WI38 (cell line): ENCODE data around the gene B3GALT2.

Source experiments
- H3K4me3 ChIP-seq: 2 replicates; pipeline ENCODE4 v1.5.1; 2011; ENCODE audit warnings: low read depth, mild to moderate bottlenecking, control low read depth, low read length
- CTCF ChIP-seq: IDR thresholded peaks from 2 replicates; pipeline ENCODE4 v1.5.1; 2012; ENCODE audit warnings: low read depth, mild to moderate bottlenecking, control low read depth, low read length

Gene B3GALT2

GRCh38 chr1:193183019-193183627 is 3.3 kb downstream of the B3GALT2 start:
- peak; percentile 63; the same call in 1 of the 2 replicates for TF ChIP-seq CTCF
- peak overlapping the region; percentile 49 for H3K4me3 ChIP-seq

GRCh38 chr1:193181985-193182384 is 4.4 kb downstream of the B3GALT2 start:
- no peak for TF ChIP-seq CTCF
- H3K4me3 ChIP-seq, result no peak overlapping the region

- TF ChIP-seq CTCF, result no peak
- no peak overlapping the region for H3K4me3 ChIP-seq
These were observed 4.9 kb downstream of the B3GALT2 start for GRCh38 chr1:193181536-193181935.

- TF ChIP-seq CTCF, result no peak
- H3K4me3 ChIP-seq, result no peak overlapping the region
These were observed 7.3 kb downstream of the B3GALT2 start for GRCh38 chr1:193179094-193179493.

- H3K4me3 ChIP-seq, result no peak overlapping the region
- TF ChIP-seq CTCF, result no peak
These were observed 9.6 kb downstream of the B3GALT2 start for GRCh38 chr1:193176788-193177187.

- TF ChIP-seq CTCF, result no peak
- no peak overlapping the region for H3K4me3 ChIP-seq
These were observed 10.3 kb downstream of the B3GALT2 start for GRCh38 chr1:193176113-193176512.

GRCh38 chr1:193157360-193157759 is 29.1 kb downstream of the B3GALT2 start:
- H3K4me3 ChIP-seq, result no peak overlapping the region
- TF ChIP-seq CTCF, result no peak
